WTC11 (cell line): ENCODE data around the gene PABPN1L. TPM values are rescaled to one million over a fixed set of nuclear protein-coding genes. Genes with fewer than 3 reads are reported as not detected.

ENCODE experiments used
- ATAC-seq: fragments of 200-7000 bp; cut with Tn5 transposase; 2 replicates; pipeline ENCODE4 v1.10.0; 2021; ENCODE audit warnings: mild to moderate bottlenecking, moderate library complexity
- CTCF ChIA-PET: fragments of 300-600 bp; sonication (Branson Sonifier 250); formaldehyde crosslinking; loops from one replicate; lab custom pipeline; 2021; ENCODE audit warnings: antibody characterized with exemption; lab: Charles Lee
- POLR2A ChIA-PET: fragments of 350-600 bp; sonication (Branson Sonifier 250); formaldehyde crosslinking; loops from one replicate; lab custom pipeline; 2021; ENCODE audit warnings: antibody characterized with exemption; lab: Charles Lee
- DNase-seq: peaks from one replicate; pipeline ENCODE4 v3.0.0; 2021; ENCODE audit warnings: low spot score
- H3K27ac Mint-ChIP-seq: 2 replicates; pipeline ENCODE4 v1.8.0; 2021; ENCODE audit warnings: mixed read lengths
- H3K27me3 Mint-ChIP-seq: 2 replicates; pipeline ENCODE4 v1.8.0; 2021; ENCODE audit warnings: low read depth, mild to moderate bottlenecking, moderate library complexity, mixed read lengths
- H3K36me3 Mint-ChIP-seq: 2 replicates; pipeline ENCODE4 v1.8.0; 2021; ENCODE audit warnings: mixed read lengths
- H3K4me1 Mint-ChIP-seq: 2 replicates; pipeline ENCODE4 v1.8.0; 2022; ENCODE audit warnings: mixed read lengths
- H3K4me3 Mint-ChIP-seq: 2 replicates; pipeline ENCODE4 v1.8.0; 2021; ENCODE audit warnings: mild to moderate bottlenecking, moderate library complexity, mixed read lengths
- H3K9me3 Mint-ChIP-seq: 2 replicates; pipeline ENCODE4 v1.8.0; 2021; ENCODE audit warnings: mixed read lengths
- CBFB ChIP-seq: sonication (generic); formaldehyde crosslinking; IDR thresholded peaks from 2 replicates; pipeline ENCODE4 v1.8.1; 2022; ENCODE audit warnings: mild to moderate bottlenecking, low read depth, missing genetic modification reagents
- CREB1 ChIP-seq: sonication (generic); formaldehyde crosslinking; IDR thresholded peaks from 2 replicates; pipeline ENCODE4 v1.8.0; 2023; ENCODE audit warnings: mild to moderate bottlenecking, missing genetic modification reagents
- ELF4 ChIP-seq: sonication (generic); formaldehyde crosslinking; IDR thresholded peaks from 2 replicates; pipeline ENCODE4 v1.8.1; 2022; ENCODE audit warnings: low read depth, mild to moderate bottlenecking, moderate library complexity, missing genetic modification reagents
- FOXK1 ChIP-seq: sonication (generic); formaldehyde crosslinking; IDR thresholded peaks from 2 replicates; pipeline ENCODE4 v1.8.0; 2022; ENCODE audit warnings: mild to moderate bottlenecking, moderate library complexity, missing genetic modification reagents
- GRHL2 ChIP-seq: fragments of 250-450 bp; sonication (Bioruptor Pico); IDR thresholded peaks from 2 replicates; pipeline ENCODE4 v1.8.0; 2022; ENCODE audit warnings: mild to moderate bottlenecking, moderate library complexity; ENCODE audit not compliant: insufficient replicate concordance, severe bottlenecking
- GTF2I ChIP-seq: fragments of 250-450 bp; sonication (Bioruptor Pico); conservative IDR thresholded peaks from 2 replicates; pipeline ENCODE4 v1.4.0; 2021; ENCODE audit warnings: mild to moderate bottlenecking
- IRF2 ChIP-seq: sonication (generic); formaldehyde crosslinking; IDR thresholded peaks from 2 replicates; pipeline ENCODE4 v1.8.0; 2022; ENCODE audit warnings: low read depth, missing genetic modification reagents, borderline replicate concordance
- JAZF1 ChIP-seq: fragments of 250-450 bp; sonication (Bioruptor Pico); IDR thresholded peaks from 2 replicates; pipeline ENCODE4 v1.9.0; 2021; ENCODE audit warnings: moderate library complexity, mild to moderate bottlenecking, inconsistent platforms
- JUN ChIP-seq: sonication (generic); formaldehyde crosslinking; IDR thresholded peaks from 2 replicates; pipeline ENCODE4 v1.8.0; 2023; ENCODE audit warnings: mild to moderate bottlenecking, missing genetic modification reagents
- NR3C1 ChIP-seq: sonication (generic); formaldehyde crosslinking; conservative IDR thresholded peaks from 2 replicates; pipeline ENCODE4 v1.8.1; 2023; ENCODE audit warnings: low read depth, mild to moderate bottlenecking, missing genetic modification reagents
- RELA ChIP-seq: sonication (generic); formaldehyde crosslinking; IDR thresholded peaks from 2 replicates; pipeline ENCODE4 v1.8.1; 2022; ENCODE audit warnings: missing genetic modification reagents, mild to moderate bottlenecking, borderline replicate concordance
- SMAD4 ChIP-seq: sonication (generic); formaldehyde crosslinking; IDR thresholded peaks from 2 replicates; pipeline ENCODE4 v1.8.0; 2022; ENCODE audit warnings: mild to moderate bottlenecking, missing genetic modification reagents
- SOX15 ChIP-seq: fragments of 250-450 bp; sonication (Bioruptor Pico); IDR thresholded peaks from 2 replicates; pipeline ENCODE4 v1.9.0; 2021; ENCODE audit warnings: mild to moderate bottlenecking
- TEAD1 ChIP-seq: sonication (generic); formaldehyde crosslinking; IDR thresholded peaks from 2 replicates; pipeline ENCODE4 v1.8.0; 2022; ENCODE audit warnings: mild to moderate bottlenecking, missing genetic modification reagents
- ZNF396 ChIP-seq: fragments of 250-450 bp; sonication (Bioruptor Pico); IDR thresholded peaks from 2 replicates; pipeline ENCODE4 v1.8.0; 2021; ENCODE audit warnings: mild to moderate bottlenecking, moderate library complexity, borderline replicate concordance
- total RNA-seq: library from RNA; stranded (reverse); gene quantifications from 3 replicates; pipeline ENCODE4 v1.2.3, GENCODE V29; 2021
- TF ChIP-seq, protein P1 (sequence below): sonication (generic); formaldehyde crosslinking; IDR thresholded peaks from 2 replicates; pipeline ENCODE4 v1.8.1; 2022; ENCODE audit warnings: mild to moderate bottlenecking, missing genetic modification reagents, moderate library complexity, borderline replicate concordance
- TF ChIP-seq, protein P2 (sequence below): sonication (generic); formaldehyde crosslinking; IDR thresholded peaks from 2 replicates; pipeline ENCODE4 v1.8.0; 2023; ENCODE audit warnings: missing genetic modification reagents
- TF ChIP-seq, protein P3 (sequence below): sonication (generic); formaldehyde crosslinking; IDR thresholded peaks from 2 replicates; pipeline ENCODE4 v1.8.0; 2022; ENCODE audit warnings: mild to moderate bottlenecking, missing genetic modification reagents
- TF ChIP-seq, protein P4 (sequence below): sonication (generic); formaldehyde crosslinking; IDR thresholded peaks from 2 replicates; pipeline ENCODE4 v1.8.1; 2022; ENCODE audit warnings: low read depth, mild to moderate bottlenecking, moderate library complexity, missing genetic modification reagents, borderline replicate concordance
- TF ChIP-seq, protein P5 (sequence below): fragments of 250-450 bp; sonication (Bioruptor Pico); IDR thresholded peaks from 2 replicates; pipeline ENCODE4 v1.9.0; 2021; ENCODE audit warnings: moderate library complexity, mild to moderate bottlenecking, inconsistent platforms, borderline replicate concordance
- TF ChIP-seq, protein P6 (sequence below): sonication (generic); formaldehyde crosslinking; IDR thresholded peaks from 2 replicates; pipeline ENCODE4 v1.8.0; 2022; ENCODE audit warnings: mild to moderate bottlenecking, missing genetic modification reagents
- TF ChIP-seq, protein P7 (sequence below): fragments of 250-450 bp; sonication (Bioruptor Pico); IDR thresholded peaks from 2 replicates; pipeline ENCODE4 v1.8.0; 2021; ENCODE audit warnings: mild to moderate bottlenecking
- TF ChIP-seq, protein P8 (sequence below): sonication (generic); formaldehyde crosslinking; IDR thresholded peaks from 2 replicates; pipeline ENCODE4 v1.8.1; 2023; ENCODE audit warnings: mild to moderate bottlenecking, missing genetic modification reagents, moderate library complexity

PABPN1L gene
- total RNA-seq, 1 experiment from 2014 or later = not detected

DNA sequence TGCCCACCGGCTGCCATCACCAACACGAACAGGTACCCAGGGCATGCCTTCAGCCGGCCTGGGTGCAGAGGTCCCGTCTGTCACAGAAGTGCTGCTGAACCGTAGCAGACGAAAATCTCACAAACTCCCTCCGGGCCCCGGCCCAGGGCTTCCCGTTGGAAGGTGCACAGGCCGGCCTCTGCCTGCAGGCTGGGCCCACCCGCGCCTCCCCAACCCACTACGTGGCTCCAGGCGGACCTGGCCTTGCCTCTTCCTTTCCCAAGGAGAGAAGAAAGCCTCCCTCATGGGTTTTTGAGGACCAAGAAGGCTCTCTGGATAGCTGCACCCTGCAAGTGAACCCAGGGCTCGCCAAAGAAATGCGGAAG is 45.5 kb upstream of the PABPN1L start:
- no peaks in the 10 kb centered on the region for H3K27me3 Mint-ChIP-seq

DNA sequence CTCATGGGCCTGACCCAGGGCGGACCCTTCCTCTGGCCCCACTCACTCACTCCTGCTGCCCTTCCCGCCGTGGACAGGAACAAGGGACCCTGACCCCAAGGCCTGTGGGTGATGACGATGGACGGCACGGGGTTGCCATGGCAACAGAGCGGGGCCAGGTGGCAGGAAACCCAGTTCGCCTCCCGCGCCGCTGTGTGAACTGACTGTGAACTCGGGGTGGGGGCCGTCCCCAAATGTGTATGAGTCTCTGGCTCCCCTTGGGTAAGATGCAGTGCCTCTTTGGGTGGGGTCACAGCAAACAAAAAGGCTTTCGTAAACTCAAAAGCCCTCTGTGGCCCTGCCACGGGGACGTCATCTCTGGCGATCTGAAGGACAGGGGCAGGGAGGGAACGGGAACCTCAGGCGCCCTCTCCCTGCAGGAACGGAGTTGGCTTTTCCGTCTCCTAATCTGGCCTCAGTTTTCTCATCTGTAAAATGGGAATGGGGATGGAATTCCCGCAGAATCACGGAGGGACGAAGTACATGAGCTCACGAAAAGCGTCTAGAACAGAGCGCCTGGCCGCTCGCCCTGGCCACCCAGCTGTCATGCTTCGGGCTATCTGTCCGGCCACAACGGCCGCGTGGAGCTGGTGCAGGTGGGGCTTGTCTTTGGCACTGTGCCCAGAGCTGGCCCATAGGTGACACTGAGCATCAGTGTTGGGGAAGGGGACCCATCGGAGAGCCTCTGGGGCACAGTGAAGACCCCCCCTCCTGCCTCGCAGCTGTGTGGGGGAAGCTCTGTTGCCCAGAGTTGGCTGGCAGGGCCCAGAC is 44.9 kb upstream of the PABPN1L start:
- Mint-ChIP-seq H3K4me1 (peaks cover under 1% of the 10 kb centered on the region; the same call in 1 of the 2 replicates), H3K4me3 (no peak overlapping the region), H3K36me3 (no peaks in the 10 kb centered on the region), H3K27ac (peak overlapping the region; percentile 60; the same call in 1 of the 2 replicates), H3K27me3 (no peaks in the 10 kb centered on the region), H3K9me3 (peaks cover 15% of the 10 kb centered on the region)
- DNase-seq (no peak), ATAC-seq (no peak)
- ChIA-PET POLR2A (no interaction called here), CTCF (no interaction called here)
- no peak for TF ChIP-seq RELA (CRISPR knock-in tag)
- TF ChIP-seq, protein P1, sequence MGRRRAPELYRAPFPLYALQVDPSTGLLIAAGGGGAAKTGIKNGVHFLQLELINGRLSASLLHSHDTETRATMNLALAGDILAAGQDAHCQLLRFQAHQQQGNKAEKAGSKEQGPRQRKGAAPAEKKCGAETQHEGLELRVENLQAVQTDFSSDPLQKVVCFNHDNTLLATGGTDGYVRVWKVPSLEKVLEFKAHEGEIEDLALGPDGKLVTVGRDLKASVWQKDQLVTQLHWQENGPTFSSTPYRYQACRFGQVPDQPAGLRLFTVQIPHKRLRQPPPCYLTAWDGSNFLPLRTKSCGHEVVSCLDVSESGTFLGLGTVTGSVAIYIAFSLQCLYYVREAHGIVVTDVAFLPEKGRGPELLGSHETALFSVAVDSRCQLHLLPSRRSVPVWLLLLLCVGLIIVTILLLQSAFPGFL (CRISPR knock-in tag) = no peak
- TF ChIP-seq SOX15 (CRISPR knock-in tag) = no peak
- TF ChIP-seq, protein P2, sequence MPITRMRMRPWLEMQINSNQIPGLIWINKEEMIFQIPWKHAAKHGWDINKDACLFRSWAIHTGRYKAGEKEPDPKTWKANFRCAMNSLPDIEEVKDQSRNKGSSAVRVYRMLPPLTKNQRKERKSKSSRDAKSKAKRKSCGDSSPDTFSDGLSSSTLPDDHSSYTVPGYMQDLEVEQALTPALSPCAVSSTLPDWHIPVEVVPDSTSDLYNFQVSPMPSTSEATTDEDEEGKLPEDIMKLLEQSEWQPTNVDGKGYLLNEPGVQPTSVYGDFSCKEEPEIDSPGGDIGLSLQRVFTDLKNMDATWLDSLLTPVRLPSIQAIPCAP (CRISPR knock-in tag) = no peak
- no peak for TF ChIP-seq CBFB (CRISPR knock-in tag)
- TF ChIP-seq TEAD1 (CRISPR knock-in tag) = no peak
- TF ChIP-seq GTF2I (CRISPR knock-in tag) = no peak; the same call in 1 of the 2 replicates
- TF ChIP-seq, protein P3, sequence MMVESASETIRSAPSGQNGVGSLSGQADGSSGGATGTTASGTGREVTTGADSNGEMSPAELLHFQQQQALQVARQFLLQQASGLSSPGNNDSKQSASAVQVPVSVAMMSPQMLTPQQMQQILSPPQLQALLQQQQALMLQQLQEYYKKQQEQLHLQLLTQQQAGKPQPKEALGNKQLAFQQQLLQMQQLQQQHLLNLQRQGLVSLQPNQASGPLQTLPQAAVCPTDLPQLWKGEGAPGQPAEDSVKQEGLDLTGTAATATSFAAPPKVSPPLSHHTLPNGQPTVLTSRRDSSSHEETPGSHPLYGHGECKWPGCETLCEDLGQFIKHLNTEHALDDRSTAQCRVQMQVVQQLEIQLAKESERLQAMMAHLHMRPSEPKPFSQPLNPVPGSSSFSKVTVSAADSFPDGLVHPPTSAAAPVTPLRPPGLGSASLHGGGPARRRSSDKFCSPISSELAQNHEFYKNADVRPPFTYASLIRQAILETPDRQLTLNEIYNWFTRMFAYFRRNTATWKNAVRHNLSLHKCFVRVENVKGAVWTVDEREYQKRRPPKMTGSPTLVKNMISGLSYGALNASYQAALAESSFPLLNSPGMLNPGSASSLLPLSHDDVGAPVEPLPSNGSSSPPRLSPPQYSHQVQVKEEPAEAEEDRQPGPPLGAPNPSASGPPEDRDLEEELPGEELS = no peak
- no peak for TF ChIP-seq IRF2
- TF ChIP-seq, protein P4, sequence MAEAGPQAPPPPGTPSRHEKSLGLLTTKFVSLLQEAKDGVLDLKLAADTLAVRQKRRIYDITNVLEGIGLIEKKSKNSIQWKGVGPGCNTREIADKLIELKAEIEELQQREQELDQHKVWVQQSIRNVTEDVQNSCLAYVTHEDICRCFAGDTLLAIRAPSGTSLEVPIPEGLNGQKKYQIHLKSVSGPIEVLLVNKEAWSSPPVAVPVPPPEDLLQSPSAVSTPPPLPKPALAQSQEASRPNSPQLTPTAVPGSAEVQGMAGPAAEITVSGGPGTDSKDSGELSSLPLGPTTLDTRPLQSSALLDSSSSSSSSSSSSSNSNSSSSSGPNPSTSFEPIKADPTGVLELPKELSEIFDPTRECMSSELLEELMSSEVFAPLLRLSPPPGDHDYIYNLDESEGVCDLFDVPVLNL (CRISPR knock-in tag) = no peak
- TF ChIP-seq JUN (CRISPR knock-in tag) = no peak

More for the DNA sequence above, 45.5 kb upstream of the PABPN1L start:
- H3K36me3 Mint-ChIP-seq = no peaks in the 10 kb centered on the region
- TF ChIP-seq GTF2I (CRISPR knock-in tag) (no peak), GRHL2 (CRISPR knock-in tag) (no peak), ZNF396 (CRISPR knock-in tag) (no peak), JAZF1 (no peak), FOXK1 (CRISPR knock-in tag) (no peak), ELF4 (CRISPR knock-in tag) (no peak), NR3C1 (CRISPR knock-in tag) (no peak), CREB1 (no peak), SMAD4 (no peak)
- TF ChIP-seq, protein P5, sequence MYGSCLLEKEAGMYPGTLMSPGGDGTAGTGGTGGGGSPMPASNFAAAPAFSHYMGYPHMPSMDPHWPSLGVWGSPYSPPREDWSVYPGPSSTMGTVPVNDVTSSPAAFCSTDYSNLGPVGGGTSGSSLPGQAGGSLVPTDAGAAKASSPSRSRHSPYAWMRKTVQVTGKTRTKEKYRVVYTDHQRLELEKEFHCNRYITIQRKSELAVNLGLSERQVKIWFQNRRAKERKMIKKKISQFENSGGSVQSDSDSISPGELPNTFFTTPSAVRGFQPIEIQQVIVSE (CRISPR knock-in tag) = no peak
- TF ChIP-seq, protein P6, sequence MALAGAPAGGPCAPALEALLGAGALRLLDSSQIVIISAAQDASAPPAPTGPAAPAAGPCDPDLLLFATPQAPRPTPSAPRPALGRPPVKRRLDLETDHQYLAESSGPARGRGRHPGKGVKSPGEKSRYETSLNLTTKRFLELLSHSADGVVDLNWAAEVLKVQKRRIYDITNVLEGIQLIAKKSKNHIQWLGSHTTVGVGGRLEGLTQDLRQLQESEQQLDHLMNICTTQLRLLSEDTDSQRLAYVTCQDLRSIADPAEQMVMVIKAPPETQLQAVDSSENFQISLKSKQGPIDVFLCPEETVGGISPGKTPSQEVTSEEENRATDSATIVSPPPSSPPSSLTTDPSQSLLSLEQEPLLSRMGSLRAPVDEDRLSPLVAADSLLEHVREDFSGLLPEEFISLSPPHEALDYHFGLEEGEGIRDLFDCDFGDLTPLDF (CRISPR knock-in tag) = no peak
- TF ChIP-seq, protein P3 = no peak
- TF ChIP-seq, protein P7, sequence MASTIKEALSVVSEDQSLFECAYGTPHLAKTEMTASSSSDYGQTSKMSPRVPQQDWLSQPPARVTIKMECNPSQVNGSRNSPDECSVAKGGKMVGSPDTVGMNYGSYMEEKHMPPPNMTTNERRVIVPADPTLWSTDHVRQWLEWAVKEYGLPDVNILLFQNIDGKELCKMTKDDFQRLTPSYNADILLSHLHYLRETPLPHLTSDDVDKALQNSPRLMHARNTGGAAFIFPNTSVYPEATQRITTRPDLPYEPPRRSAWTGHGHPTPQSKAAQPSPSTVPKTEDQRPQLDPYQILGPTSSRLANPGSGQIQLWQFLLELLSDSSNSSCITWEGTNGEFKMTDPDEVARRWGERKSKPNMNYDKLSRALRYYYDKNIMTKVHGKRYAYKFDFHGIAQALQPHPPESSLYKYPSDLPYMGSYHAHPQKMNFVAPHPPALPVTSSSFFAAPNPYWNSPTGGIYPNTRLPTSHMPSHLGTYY (CRISPR knock-in tag) = no peak
- TF ChIP-seq, protein P8, sequence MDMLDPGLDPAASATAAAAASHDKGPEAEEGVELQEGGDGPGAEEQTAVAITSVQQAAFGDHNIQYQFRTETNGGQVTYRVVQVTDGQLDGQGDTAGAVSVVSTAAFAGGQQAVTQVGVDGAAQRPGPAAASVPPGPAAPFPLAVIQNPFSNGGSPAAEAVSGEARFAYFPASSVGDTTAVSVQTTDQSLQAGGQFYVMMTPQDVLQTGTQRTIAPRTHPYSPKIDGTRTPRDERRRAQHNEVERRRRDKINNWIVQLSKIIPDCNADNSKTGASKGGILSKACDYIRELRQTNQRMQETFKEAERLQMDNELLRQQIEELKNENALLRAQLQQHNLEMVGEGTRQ = no peak
- 0 out of 2 replicates have a peak overlapping the region, but pooled peaks have one; percentile 10 for H3K27ac Mint-ChIP-seq
- no peak overlapping the region for H3K4me3 Mint-ChIP-seq
- 0 out of 2 replicates have a peak, but pooled peaks cover 4% of the 10 kb centered on the region for H3K4me1 Mint-ChIP-seq
- DNase-seq = no peak
- CTCF ChIA-PET = no interaction called here
- no peak for ATAC-seq
- H3K9me3 Mint-ChIP-seq = peaks cover 15% of the 10 kb centered on the region
- POLR2A ChIA-PET = no interaction called here
